Left colon (tissue), 2 donors: Measurements from ENCODE around the gene POFUT2. TPM values are rescaled to one million over a fixed set of nuclear protein-coding genes. Genes with fewer than 3 reads are reported as not detected.
"Not testable (repeated sequence)": the region's sequence is repeated elsewhere in the genome, so short reads cannot be mapped to it uniquely, and the experiment has no call there.

Experiments
- ATAC-seq: fragments of 200-7000 bp; cut with Tn5 transposase; one replicate; pipeline ENCODE4 v1.9.1; 2020; ENCODE audit warnings: mild to moderate bottlenecking, moderate library complexity
- DNase-seq, 2 donors: peaks; one replicate each; pipeline ENCODE4 v3.0.0-alpha.2; 2020
- intact Hi-C, 2 donors: fragments of 100-400 bp; cut with DNase I in 1 of 2; cut with micrococcal nuclease in 1 of 2; formaldehyde crosslinking; loops; one replicate each; pipeline versions ENCODE4 v1.11.2 to v1.14.0; 2022; cut with DNase I, micrococcal nuclease
- total RNA-seq, 2 donors: library from RNA; stranded (reverse); fragmentation: NEBNext Ultra II Directional; extraction: Animal tissue kit (Norgen Biotek cat#: 25700); gene quantifications; one replicate each; pipeline ENCODE4 v1.2.1, GENCODE V29; 2021
- donor health status: DM: no; HTN: no; CAD: no.
- donor health status: DM: yes; HTN: yes; CAD: no.

POFUT2 gene
- total RNA-seq, 2 donors from 2014 or later, result 21.7 to 26.1 TPM

DNA sequence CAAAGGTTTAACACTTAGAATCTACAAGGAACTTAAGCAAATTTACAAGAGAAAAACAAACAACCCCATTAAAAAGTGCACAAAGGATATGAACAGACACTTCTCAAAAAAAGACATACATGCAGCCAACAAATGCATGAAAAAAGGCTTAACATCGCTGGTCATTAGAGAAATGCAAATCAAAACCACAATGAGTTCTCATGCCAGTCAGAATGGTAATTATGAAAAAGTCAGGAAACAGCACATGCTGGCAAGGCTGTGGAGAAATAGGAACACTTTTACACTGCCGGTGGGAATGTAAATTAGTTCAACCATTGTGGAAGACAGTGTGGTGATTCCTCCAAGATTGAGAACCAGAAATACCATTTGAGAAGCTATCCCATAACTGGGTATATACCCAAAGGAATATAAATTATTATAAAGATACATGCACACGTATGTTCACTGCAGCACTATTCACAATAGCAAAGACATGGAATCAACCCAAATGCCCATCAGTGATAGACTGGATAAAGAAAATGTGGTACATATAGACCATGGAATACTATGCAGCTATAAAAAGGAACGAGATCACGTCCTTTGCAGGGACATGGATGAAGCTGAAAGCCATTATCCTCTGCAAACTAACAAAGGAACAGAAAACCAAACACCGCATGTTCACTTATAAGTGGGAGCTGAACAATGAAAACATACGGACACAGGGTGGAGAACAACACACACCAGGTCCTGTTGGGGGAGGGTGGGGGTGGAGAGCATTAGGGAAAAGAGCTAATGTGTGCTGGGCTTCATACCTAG, 28.2 kb upstream of the POFUT2 start:
- peak in 1 of 2 donors; percentile 1 for DNase-seq
- ATAC-seq, intact Hi-C loops: not testable (repeated sequence)

- DNase-seq (no peak), ATAC-seq (no peak)
- intact Hi-C loops, result no loop called here
These were observed 26.0 kb upstream of the POFUT2 start for GRCh38 chr21:45313682-45314081.

DNA sequence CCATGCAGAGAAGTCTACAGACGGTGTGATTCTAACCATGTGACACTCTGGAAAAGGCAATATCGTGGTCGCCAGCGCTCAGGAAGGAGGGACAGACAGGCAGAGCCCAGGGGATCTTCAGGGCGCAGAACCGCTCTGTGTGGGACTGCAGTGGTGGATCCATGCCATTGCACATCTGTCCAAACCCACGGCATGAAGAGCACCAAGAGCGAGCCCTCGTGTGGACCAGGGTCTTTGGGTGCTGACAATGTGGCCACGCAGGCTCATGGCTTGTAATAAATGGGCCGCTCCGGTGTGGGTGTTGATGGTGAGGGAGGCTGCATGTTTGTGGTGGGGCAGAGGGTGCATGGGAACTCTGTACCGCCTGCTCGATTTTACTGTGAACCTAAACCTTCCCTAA, 25.3 kb upstream of the POFUT2 start:
- intact Hi-C loops, result no loop called here
- no peak for ATAC-seq
- DNase-seq, result no peak

GRCh38 chr21:45312296-45312695, 24.6 kb upstream of the POFUT2 start:
- DNase-seq (no peak), ATAC-seq (no peak)
- intact Hi-C loops, result no loop called here

- intact Hi-C loops, result no loop called here
- DNase-seq (peak; percentile 3 to 21), ATAC-seq (no peak)
These were observed 22.8 kb upstream of the POFUT2 start for GRCh38 chr21:45310459-45310858.

DNA sequence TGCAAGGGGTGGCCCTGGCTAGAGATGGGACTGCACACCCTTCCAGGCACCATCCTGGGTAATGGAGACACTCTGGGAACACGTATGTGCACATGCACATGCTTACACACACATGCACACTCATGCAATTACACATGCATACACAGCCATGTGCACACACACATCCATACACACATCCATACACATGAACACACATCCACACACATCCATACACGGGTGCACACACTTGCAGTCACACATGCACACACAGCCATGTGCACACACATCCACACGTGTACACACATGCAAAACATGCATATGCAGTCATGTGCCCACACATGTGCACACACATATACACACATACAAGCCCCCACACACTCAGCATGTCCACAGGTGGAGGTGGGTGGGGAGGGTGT, 22.3 kb upstream of the POFUT2 start:
- DNase-seq, result no peak
- intact Hi-C loops, result no loop called here
- ATAC-seq, result no peak

DNA sequence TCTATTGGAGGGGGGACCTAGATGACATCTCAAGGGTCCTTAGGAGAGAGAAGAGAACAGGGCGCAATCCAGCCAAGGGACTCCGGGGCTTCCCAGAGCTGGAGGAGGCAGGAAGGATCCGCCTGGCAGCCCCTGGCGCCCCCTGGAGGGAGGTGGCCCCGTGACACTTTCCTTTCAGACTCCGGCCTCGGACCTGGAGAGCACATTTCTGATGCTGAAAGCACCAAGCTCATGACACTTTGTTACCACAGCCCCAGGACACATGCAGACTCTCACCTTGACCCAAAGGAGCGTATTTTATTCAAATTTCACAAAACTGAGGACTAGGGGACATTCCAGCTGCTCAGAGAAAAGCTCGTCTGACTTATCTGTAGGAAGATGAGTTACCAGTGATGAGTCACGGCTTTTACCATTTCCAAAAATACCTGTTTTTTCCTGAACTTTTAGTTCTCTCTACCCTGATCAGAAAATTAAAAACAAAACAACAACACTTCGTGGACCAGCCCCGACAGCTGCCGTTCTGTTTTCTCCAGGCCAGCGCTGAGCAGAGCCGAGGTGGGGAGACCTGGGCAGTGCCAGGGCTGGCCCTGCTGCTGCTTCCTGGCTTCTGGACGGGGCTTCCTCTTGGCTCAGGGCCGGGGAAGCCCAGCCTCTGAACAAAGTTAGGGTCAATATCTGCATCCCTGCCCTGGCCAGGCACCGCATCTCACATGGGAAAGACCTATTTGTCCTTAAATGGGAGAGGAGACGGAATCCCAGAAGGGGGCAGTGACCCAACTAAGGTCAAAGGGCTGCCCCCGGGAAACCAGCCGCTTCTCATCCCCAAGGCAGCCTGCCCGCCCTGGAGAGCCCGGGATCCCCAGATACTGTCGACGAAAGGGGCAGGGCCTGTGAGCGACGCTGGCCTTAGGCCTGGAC, 21.6 kb upstream of the POFUT2 start:
- peak; percentile 43 to 66 for DNase-seq
- intact Hi-C loops, result no loop called here
- peak; percentile 62 for ATAC-seq

GRCh38 chr21:45308194-45309068, 20.7 kb upstream of the POFUT2 start:
- ATAC-seq (no peak), DNase-seq (peak; percentile 13 to 27)
- intact Hi-C loops, result no loop called here

DNA sequence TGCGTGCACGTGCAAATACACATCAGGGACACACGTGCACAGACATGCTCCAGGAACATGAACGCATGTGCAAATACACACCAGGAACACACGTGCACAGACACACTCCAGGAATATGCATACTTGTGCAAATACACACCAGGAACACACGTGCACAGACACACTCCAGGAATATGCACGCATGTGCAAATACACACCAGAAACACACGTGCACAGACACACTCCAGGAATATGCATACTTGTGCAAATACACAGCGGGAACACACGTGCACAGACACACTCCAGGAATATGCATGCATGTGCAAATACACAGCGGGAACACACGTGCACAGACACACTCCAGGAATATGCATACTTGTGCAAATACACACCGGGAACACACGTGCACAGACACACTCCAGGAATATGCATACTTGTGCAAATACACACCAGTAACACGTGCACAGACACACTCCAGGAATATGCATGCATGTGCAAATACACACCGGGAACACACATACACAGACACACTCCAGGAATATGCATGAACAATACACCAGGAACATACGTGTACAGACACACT, 20.0 kb upstream of the POFUT2 start:
- DNase-seq, ATAC-seq, intact Hi-C loops: not testable (repeated sequence)

GRCh38 chr21:45306832-45307571, 19.3 kb upstream of the POFUT2 start:
- peak; percentile 46 to 60 for DNase-seq
- intact Hi-C loops, result no loop called here
- peak; percentile 25 for ATAC-seq

DNA sequence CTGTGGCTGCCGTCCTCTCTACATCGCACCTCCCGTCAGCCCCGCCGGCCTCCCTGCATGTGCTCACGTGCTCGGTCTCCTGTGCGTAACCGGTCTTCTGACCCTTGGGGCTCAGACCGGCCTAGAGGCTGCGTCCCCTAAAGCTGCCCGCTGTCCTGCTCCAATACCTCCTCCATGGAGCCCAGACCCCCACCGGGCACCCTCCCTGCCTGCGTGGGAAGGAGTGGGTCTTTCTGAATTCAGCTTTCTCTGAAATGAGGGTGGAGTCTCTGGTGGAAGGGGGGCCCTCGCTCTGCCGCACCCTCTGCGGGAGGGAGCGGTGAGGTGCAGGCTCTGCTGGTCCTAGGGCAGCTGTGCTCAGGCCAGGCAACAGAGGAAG, 18.7 kb upstream of the POFUT2 start:
- no peak for ATAC-seq
- intact Hi-C loops, result no loop called here
- peak; percentile 2 to 11 for DNase-seq

DNA sequence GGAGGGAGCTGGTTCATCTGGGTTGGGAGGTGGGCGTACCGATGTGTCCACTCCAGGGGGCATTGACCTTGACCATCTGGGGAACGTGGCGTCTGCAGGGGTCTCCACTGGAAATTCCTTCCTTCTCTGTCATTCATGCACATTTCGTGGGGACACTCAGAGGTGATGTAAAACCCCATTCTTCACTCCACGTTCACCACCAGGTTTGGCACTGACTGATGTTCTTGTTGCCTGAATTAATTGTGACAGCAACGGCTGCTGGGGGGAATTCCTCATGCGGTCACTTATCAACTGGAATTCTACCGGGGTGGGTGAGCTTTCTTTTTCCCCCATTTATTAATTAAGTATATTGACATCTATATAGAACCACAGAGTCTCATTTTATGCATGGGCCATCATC, 18.1 kb upstream of the POFUT2 start:
- intact Hi-C loops, result no loop called here
- DNase-seq, result peak; percentile 0 to 15
- no peak for ATAC-seq

DNA sequence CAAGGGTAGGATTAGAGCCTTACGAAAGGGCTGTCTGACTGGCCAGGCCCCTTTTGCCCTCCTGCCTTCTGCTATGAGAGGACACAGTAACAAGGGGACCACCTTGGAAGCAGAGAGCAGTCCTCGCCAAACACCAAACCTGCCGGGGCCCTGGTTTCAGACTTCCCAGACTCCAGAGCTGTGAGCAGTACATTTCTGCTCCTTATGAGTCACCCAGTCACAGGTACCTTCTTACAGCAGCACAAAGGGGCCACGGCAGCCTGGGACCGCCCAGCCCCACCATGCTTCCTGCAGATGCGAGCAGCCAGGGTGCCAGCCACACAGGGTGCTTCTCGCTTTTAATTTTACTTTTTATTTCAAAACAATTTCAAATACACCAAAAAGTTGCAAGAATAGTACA, 17.2 kb upstream of the POFUT2 start:
- intact Hi-C loops, result no loop called here
- DNase-seq (peak; percentile 0 to 18), ATAC-seq (no peak)

DNA sequence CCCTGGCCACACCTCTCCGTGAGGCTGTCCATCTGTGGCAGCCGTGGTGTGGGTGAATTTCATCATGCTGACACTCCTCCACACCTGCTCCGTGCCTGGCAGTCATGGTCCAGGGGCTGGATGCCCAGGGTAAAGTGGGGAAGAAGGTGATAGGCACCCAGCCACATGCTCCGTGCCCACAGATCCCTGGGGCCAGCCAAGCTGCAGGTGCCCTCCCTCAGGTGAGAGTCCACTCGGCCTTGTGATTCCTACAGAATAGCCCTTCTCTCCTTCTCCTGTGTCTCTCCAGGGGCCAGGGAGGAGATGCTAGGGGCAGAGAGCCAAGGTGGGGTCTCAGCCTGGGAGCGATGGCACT, 16.8 kb upstream of the POFUT2 start:
- DNase-seq (peak; percentile 1 to 12), ATAC-seq (no peak)
- intact Hi-C loops, result no loop called here

- intact Hi-C loops, result no loop called here
- peak; percentile 2 to 21 for DNase-seq
- no peak for ATAC-seq
These were observed 16.2 kb upstream of the POFUT2 start for GRCh38 chr21:45303751-45304475.

GRCh38 chr21:45303091-45303615, 15.5 kb upstream of the POFUT2 start:
- DNase-seq (peak; percentile 3 to 21), ATAC-seq (no peak)
- intact Hi-C loops, result no loop called here
